Measurements from ENCODE around the gene CUX1. TPM values are rescaled to one million over a fixed set of nuclear protein-coding genes. Genes with fewer than 3 reads are reported as not detected.
A peak's percentile ranks its signal among the peaks of the same experiment; 100 is the strongest.

Gene CUX1
- polyA plus RNA-seq, 4 donors = 29.2 to 77.5 (median 32.3) TPM

DNA sequence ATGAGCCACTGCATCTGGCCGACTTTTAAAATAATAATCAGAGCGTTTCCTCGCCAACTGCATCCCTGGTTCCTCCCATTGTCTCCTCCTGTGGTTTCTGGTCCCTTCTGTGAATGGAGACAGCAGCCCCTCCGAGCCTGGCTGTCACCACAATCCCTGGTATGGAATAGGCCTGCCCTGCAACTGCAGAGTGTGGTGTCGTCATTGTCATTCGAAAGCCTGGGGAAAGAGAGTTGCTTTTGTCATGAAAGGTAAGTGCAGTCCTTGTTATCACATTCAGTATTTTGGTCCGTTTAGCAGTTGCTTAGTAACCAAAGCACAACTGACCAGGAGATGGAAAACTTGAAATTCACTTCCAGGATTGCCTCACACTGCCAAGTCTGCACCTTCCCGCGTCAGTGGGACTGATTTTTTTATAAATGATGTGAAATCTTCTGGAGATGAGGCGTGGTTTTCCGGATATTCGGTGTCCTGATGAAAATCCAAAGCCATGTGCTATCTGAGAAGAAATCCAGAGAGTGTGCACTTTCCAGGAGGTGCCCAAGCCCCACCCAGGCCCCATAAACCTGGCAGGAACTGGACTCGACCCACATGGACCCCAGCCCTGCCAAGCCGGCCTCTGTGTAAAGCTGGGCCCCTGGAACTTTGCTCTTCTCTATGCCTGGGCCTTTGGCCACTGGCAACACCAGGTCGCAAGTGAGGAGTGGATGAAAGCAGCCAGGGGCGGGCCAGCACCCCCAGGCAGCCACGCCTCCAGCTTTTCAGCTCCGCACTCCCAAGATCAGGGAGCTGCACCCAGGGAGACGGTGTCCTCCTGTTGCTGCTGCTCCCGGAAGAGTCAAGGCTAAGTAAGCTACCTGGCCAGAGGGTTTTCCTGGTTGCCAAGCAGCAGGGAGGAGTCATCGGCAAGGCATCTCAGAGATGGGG lies 335.5 kb downstream of the CUX1 start:
- peak overlapping the region in 2 of 3 donors; percentile 39 to 93 for H3K27ac ChIP-seq (ENCODE audit: low read depth in 1 of 3, low read length in 2 of 3)
- FAIRE-seq = no peak
- 37 to 68% (median 46%) methylated on average over 20 to 21 of the region's 21 CpGs for WGBS, 3 donors
- H3K36me3 ChIP-seq (ENCODE audit: control insufficient read depth in 3 of 3, insufficient read depth in 2 of 3, low read depth in 1 of 3, low read length in 3 of 3) = peaks cover 0 to 36% (median 2%) of the 10 kb centered on the region in 3 donors
- H3K9me3 ChIP-seq (ENCODE audit: control insufficient read depth in 2 of 2, insufficient read depth in 1 of 2, low read depth in 1 of 2, low read length in 1 of 2) = peaks cover 0 to 12% of the 10 kb centered on the region in 2 donors
- H3K4me1 ChIP-seq (ENCODE audit: control insufficient read depth in 3 of 3, insufficient read depth in 2 of 3, low read depth in 1 of 3, low read length in 2 of 3) = peaks cover 0 to 53% (median 0%) of the 10 kb centered on the region in 3 donors
- peak; percentile 57 to 94 for DNase-seq
- no peaks in the 10 kb centered on the region for H3K27me3 ChIP-seq (ENCODE audit: control insufficient read depth in 3 of 3, insufficient read depth in 3 of 3, low read length in 3 of 3)
- peak overlapping the region in 1 of 3 donors; percentile 11 for H3K4me3 ChIP-seq (ENCODE audit: low read depth in 1 of 3, low read length in 3 of 3)

DNA sequence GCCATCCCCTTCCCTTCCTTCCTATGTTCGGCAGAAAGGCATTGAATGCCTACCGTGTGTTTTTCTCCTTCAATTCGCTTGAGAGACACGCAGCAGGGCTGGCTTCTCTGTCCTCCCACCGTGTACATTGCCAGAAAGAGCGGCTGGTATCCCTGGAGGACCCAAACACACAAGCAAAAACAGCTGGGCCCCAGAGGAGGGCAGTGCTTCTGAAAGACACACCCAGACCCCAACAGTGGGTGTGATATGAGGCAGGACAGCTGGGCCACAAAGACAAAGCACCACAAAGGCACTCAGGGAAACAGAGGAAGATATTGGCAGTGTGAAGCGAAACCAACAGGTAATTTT lies 336.1 kb downstream of the CUX1 start:
- peak overlapping the region in 1 of 3 donors; percentile 11 for H3K4me3 ChIP-seq (ENCODE audit: low read depth in 1 of 3, low read length in 3 of 3)
- FAIRE-seq = no peak
- no peaks in the 10 kb centered on the region for H3K27me3 ChIP-seq (ENCODE audit: control insufficient read depth in 3 of 3, insufficient read depth in 3 of 3, low read length in 3 of 3)
- H3K27ac ChIP-seq (ENCODE audit: low read depth in 1 of 3, low read length in 2 of 3) = peak overlapping the region in 2 of 3 donors; percentile 27 to 93
- WGBS, 3 donors = 66 to 80% (median 79%) methylated on average over 7 of the region's 7 CpGs
- H3K36me3 ChIP-seq (ENCODE audit: control insufficient read depth in 3 of 3, insufficient read depth in 2 of 3, low read depth in 1 of 3, low read length in 3 of 3) = peaks cover 0 to 39% (median 2%) of the 10 kb centered on the region in 3 donors
- H3K4me1 ChIP-seq (ENCODE audit: control insufficient read depth in 3 of 3, insufficient read depth in 2 of 3, low read depth in 1 of 3, low read length in 2 of 3) = peaks cover 0 to 53% (median 0%) of the 10 kb centered on the region in 3 donors
- H3K9me3 ChIP-seq (ENCODE audit: control insufficient read depth in 2 of 2, insufficient read depth in 1 of 2, low read depth in 1 of 2, low read length in 1 of 2) = peaks cover 0 to 12% of the 10 kb centered on the region in 2 donors
- DNase-seq = no peak

DNA sequence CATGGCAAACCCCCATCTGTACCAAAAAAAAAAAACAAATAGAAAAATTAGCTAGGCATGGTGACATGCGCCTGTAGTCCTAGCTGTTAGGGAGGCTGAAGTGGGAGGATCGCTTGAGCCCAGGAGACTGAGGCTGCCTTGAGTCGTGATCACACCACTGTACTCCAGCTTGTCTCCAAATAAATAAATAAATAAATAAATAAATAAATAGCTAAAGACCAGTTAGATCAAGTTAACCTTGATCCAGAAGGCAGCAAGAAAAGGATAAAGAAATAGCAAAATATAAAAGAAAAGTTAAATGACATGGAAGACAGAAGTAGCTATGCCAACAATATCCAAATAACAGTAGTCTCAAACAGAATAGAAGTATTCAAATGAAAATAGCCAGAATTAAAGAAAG lies 337.0 kb downstream of the CUX1 start:
- peaks cover 0 to 12% of the 10 kb centered on the region in 2 donors for H3K9me3 ChIP-seq (ENCODE audit: control insufficient read depth in 2 of 2, insufficient read depth in 1 of 2, low read depth in 1 of 2, low read length in 1 of 2)
- H3K27me3 ChIP-seq (ENCODE audit: control insufficient read depth in 3 of 3, insufficient read depth in 3 of 3, low read length in 3 of 3) = no peaks in the 10 kb centered on the region
- peaks cover 0 to 53% (median 0%) of the 10 kb centered on the region in 3 donors for H3K4me1 ChIP-seq (ENCODE audit: control insufficient read depth in 3 of 3, insufficient read depth in 2 of 3, low read depth in 1 of 3, low read length in 2 of 3)
- no peak for FAIRE-seq
- H3K36me3 ChIP-seq (ENCODE audit: control insufficient read depth in 3 of 3, insufficient read depth in 2 of 3, low read depth in 1 of 3, low read length in 3 of 3) = peaks cover 0 to 39% (median 2%) of the 10 kb centered on the region in 3 donors
- WGBS, 3 donors = 95 to 99% (median 98%) methylated on average over 3 of the region's 3 CpGs
- no peak overlapping the region for H3K4me3 ChIP-seq (ENCODE audit: low read depth in 1 of 3, low read length in 3 of 3)
- DNase-seq = no peak
- peak overlapping the region in 1 of 3 donors; percentile 93 for H3K27ac ChIP-seq (ENCODE audit: low read depth in 1 of 3, low read length in 2 of 3)

DNA sequence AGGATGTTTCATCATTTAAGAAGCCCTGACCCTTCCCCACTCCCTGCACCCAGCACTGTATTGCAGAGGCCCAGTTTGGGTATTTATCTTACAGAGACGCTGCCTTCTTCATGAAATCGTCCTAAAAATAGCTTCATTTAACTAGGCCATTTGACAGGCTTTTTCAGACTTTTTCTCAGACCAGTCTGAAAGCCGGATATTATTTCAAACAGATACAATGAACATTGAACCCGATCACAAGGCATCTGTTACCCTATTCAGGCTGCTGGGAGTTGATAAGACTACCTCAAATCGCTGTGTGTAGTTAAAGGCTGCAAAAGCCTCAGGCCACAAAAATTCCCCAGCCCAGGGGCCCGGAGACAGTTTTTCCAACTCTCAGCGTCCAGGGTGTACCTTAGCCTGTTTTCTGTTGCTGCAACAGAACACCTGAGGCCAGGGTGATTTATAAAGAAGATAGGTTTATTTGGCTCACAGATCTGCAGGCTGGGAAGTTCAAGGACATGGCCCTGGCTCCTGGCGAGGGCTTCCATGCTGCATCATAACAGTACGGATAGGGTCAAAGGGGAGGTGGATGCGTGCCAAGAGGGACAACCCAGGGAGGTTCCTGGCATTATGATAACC lies 338.5 kb downstream of the CUX1 start:
- peak; percentile 11 to 78 for DNase-seq
- FAIRE-seq = no peak

DNA sequence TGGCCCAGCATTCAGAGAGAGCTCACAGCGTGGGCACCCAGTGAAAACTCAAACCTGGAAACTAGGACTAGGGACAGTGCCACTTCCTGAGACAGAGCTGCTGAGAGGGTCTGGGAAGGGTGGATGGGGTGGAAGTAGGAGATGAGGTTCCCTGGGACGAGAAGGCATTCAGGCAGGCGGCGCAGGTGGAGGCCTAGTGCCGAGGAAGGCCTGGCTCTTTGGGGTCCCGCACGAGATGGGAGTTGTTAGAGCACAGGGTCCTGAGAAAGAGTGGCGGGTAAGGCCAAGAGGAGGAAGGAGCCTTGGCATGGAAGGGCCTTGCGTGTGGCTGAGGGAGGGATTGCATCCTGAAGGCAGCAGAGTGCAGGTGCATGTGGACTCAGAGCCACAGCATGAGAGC lies 339.4 kb downstream of the CUX1 start:
- H3K27me3 ChIP-seq (ENCODE audit: control insufficient read depth in 3 of 3, insufficient read depth in 3 of 3, low read length in 3 of 3) = no peaks in the 10 kb centered on the region
- FAIRE-seq = no peak
- no peak for DNase-seq
- peaks cover 0 to 47% (median 0%) of the 10 kb centered on the region in 3 donors for H3K36me3 ChIP-seq (ENCODE audit: control insufficient read depth in 3 of 3, insufficient read depth in 2 of 3, low read depth in 1 of 3, low read length in 3 of 3)
- H3K9me3 ChIP-seq (ENCODE audit: control insufficient read depth in 2 of 2, insufficient read depth in 1 of 2, low read depth in 1 of 2, low read length in 1 of 2) = peaks cover 0 to 12% of the 10 kb centered on the region in 2 donors
- WGBS, 3 donors = 93 to 97% (median 95%) methylated on average over 9 of the region's 9 CpGs
- H3K4me1 ChIP-seq (ENCODE audit: control insufficient read depth in 3 of 3, insufficient read depth in 2 of 3, low read depth in 1 of 3, low read length in 2 of 3) = peaks cover 0 to 50% (median 0%) of the 10 kb centered on the region in 3 donors
- peak overlapping the region in 1 of 3 donors; percentile 79 for H3K27ac ChIP-seq (ENCODE audit: low read depth in 1 of 3, low read length in 2 of 3)
- no peak overlapping the region for H3K4me3 ChIP-seq (ENCODE audit: low read depth in 1 of 3, low read length in 3 of 3)

More for the DNA sequence above, 338.5 kb downstream of the CUX1 start:
- peaks cover 0 to 12% of the 10 kb centered on the region in 2 donors for H3K9me3 ChIP-seq (ENCODE audit: control insufficient read depth in 2 of 2, insufficient read depth in 1 of 2, low read depth in 1 of 2, low read length in 1 of 2)
- H3K36me3 ChIP-seq (ENCODE audit: control insufficient read depth in 3 of 3, insufficient read depth in 2 of 3, low read depth in 1 of 3, low read length in 3 of 3) = peaks cover 0 to 43% (median 0%) of the 10 kb centered on the region in 3 donors
- H3K27ac ChIP-seq (ENCODE audit: low read depth in 1 of 3, low read length in 2 of 3) = peak overlapping the region in 1 of 3 donors; percentile 79
- H3K27me3 ChIP-seq (ENCODE audit: control insufficient read depth in 3 of 3, insufficient read depth in 3 of 3, low read length in 3 of 3) = no peaks in the 10 kb centered on the region
- H3K4me1 ChIP-seq (ENCODE audit: control insufficient read depth in 3 of 3, insufficient read depth in 2 of 3, low read depth in 1 of 3, low read length in 2 of 3) = peaks cover 0 to 53% (median 0%) of the 10 kb centered on the region in 3 donors
- no peak overlapping the region for H3K4me3 ChIP-seq (ENCODE audit: low read depth in 1 of 3, low read length in 3 of 3)
- 58 to 79% (median 71%) methylated on average over 10 of the region's 10 CpGs for WGBS, 3 donors

DNA sequence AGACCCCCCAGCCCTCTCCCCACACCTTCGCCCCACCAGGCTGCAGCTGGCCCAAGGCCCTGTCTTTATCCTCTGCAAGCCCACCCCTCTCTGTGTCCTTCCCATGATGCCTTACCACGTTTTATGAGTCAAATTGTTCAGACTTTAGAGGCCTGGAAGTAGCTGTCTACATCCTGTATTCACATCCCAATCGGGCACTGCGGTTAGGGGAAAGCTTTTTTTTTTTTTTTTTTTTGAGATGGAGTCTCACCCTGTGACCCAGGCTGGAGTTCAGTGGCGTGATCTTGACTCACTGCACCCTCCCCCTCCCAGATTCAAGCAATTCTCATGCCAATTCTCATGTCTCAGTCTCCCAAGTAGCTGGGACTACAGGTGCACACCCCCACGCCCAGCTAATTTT lies 347.7 kb downstream of the CUX1 start:
- WGBS, 3 donors = 86 to 90% (median 87%) methylated on average over 6 of the region's 6 CpGs
- FAIRE-seq = no peak
- Histone ChIP-seq H3K4me1 (ENCODE audit: control insufficient read depth in 3 of 3, insufficient read depth in 2 of 3, low read depth in 1 of 3, low read length in 2 of 3) (no peaks in the 10 kb centered on the region), H3K27me3 (ENCODE audit: control insufficient read depth in 3 of 3, insufficient read depth in 3 of 3, low read length in 3 of 3) (no peaks in the 10 kb centered on the region), H3K4me3 (ENCODE audit: low read depth in 1 of 3, low read length in 3 of 3) (no peak overlapping the region), H3K9me3 (ENCODE audit: control insufficient read depth in 2 of 2, insufficient read depth in 1 of 2, low read depth in 1 of 2, low read length in 1 of 2) (no peaks in the 10 kb centered on the region), H3K36me3 (ENCODE audit: control insufficient read depth in 3 of 3, insufficient read depth in 2 of 3, low read depth in 1 of 3, low read length in 3 of 3) (peaks cover 0 to 76% (median 0%) of the 10 kb centered on the region in 3 donors), H3K27ac (ENCODE audit: low read depth in 1 of 3, low read length in 2 of 3) (no peak overlapping the region)
- no peak for DNase-seq

DNA sequence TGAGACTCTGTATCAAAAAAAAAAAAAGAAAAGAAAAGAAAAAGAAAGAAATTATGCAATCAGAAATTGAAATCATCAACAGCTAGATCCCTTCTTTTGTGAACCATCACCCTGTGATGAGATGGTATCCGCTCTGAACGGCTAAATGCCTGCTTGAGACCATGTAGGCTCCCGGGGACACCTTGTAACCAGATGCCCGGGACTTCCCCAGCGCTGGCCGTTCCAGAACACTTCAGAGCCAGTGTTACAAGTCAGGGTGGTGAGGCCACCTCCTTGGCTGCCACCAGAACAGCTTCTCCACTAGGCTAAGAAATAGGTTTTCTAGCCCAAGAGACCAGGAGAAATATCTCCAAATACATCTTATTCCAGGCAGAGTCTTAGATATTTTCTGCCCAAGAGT lies 349.8 kb downstream of the CUX1 start:
- Histone ChIP-seq H3K27me3 (ENCODE audit: control insufficient read depth in 3 of 3, insufficient read depth in 3 of 3, low read length in 3 of 3) (no peaks in the 10 kb centered on the region), H3K4me1 (ENCODE audit: control insufficient read depth in 3 of 3, insufficient read depth in 2 of 3, low read depth in 1 of 3, low read length in 2 of 3) (no peaks in the 10 kb centered on the region), H3K4me3 (ENCODE audit: low read depth in 1 of 3, low read length in 3 of 3) (no peak overlapping the region), H3K9me3 (ENCODE audit: control insufficient read depth in 2 of 2, insufficient read depth in 1 of 2, low read depth in 1 of 2, low read length in 1 of 2) (no peaks in the 10 kb centered on the region), H3K36me3 (ENCODE audit: control insufficient read depth in 3 of 3, insufficient read depth in 2 of 3, low read depth in 1 of 3, low read length in 3 of 3) (peaks cover 0 to 83% (median 5%) of the 10 kb centered on the region in 3 donors), H3K27ac (ENCODE audit: low read depth in 1 of 3, low read length in 2 of 3) (no peak overlapping the region)
- no peak for DNase-seq
- no peak for FAIRE-seq
- 90 to 96% (median 94%) methylated on average over 6 of the region's 6 CpGs for WGBS, 3 donors

DNA sequence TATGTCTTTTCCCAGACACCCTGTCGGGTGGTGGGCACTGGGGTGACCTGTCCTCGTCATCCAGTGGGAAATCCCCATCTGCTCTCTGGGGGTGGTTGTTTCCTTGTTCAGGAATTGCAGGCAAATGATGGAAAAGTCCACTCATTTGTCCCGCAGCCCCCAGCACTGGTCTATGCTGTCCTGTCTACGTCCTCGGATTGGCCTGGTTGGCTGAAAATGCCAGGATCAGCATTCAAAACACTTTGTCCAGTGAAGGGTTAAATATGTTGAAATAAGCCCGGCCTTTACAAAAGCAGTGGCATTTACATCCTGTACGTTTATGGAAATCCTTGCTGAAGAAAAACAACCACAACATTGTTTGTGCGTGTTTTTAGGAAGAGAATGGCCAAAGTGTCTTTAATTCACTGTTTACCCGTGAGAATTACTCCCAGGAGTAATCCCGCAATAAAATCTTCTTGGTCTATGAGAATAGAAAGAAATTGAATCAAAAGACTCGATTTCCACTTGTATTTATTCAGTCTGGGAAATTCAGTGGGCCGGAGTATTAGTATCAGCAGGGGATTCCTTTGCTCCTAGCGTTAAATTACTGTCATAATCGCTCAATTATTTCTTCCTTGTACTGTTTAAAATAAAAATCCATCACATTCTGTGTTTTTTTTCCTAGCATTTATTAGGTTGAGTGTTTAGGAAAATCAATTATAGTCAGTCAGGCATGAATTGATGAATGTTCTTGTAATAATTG lies 352.4 kb downstream of the CUX1 start:
- Histone ChIP-seq H3K36me3 (ENCODE audit: control insufficient read depth in 3 of 3, insufficient read depth in 2 of 3, low read depth in 1 of 3, low read length in 3 of 3) (peaks cover 3 to 82% (median 5%) of the 10 kb centered on the region in 3 donors), H3K27ac (ENCODE audit: low read depth in 1 of 3, low read length in 2 of 3) (no peak overlapping the region), H3K27me3 (ENCODE audit: control insufficient read depth in 3 of 3, insufficient read depth in 3 of 3, low read length in 3 of 3) (no peaks in the 10 kb centered on the region), H3K4me1 (ENCODE audit: control insufficient read depth in 3 of 3, insufficient read depth in 2 of 3, low read depth in 1 of 3, low read length in 2 of 3) (no peaks in the 10 kb centered on the region), H3K4me3 (ENCODE audit: low read depth in 1 of 3, low read length in 3 of 3) (no peak overlapping the region), H3K9me3 (ENCODE audit: control insufficient read depth in 2 of 2, insufficient read depth in 1 of 2, low read depth in 1 of 2, low read length in 1 of 2) (no peaks in the 10 kb centered on the region)
- FAIRE-seq (no peak), DNase-seq (no peak)
- 61 to 83% (median 82%) methylated on average over 14 of the region's 14 CpGs for WGBS, 3 donors

Measured in small intestine (tissue), 7 donors.